IPS-NIHi7 (cell line): ENCODE measurements around the gene UTP25.

Source experiments
- DNase-seq: peaks from one replicate; pipeline ENCODE4 v3.0.0; 2012; ENCODE audit warnings: mixed read lengths; ENCODE audit errors: extremely low spot score

UTP25 gene

DNA sequence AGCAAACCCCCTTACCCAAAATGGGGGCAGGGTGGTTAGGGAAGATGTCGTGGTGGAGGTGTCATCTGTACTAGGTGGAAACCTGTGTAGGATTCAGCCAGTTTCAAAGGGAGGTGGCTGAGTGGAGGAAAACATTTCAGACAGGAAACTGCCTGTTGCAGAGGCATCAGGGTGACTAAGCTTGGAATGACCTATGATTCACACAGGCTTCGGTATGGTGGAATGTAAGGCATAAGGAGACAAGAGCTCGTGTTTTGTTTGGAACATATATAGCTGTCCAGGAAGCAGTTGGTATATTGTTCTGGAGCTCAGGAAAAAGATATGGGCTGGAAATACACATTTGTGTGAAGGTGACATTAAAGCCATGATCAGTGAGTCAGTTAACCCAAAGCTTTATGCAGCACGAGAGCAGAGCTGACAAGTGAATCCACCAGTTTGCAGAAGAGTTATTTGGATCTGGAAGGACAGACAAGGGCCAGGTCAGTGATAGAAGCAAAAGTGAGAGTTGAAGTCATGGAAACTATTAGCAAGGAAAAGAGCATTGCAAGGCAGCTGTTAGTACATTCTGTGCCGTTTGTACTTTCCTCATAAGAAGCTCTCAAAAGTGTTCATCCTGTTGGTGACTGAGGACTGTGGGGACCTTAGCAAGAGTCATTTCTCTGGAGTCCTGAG lies 12.2 kb downstream of the UTP25 start:
- no peak for DNase-seq

GRCh38 chr1:209840611-209841010 lies 12.8 kb downstream of the UTP25 start:
- no peak for DNase-seq

DNA sequence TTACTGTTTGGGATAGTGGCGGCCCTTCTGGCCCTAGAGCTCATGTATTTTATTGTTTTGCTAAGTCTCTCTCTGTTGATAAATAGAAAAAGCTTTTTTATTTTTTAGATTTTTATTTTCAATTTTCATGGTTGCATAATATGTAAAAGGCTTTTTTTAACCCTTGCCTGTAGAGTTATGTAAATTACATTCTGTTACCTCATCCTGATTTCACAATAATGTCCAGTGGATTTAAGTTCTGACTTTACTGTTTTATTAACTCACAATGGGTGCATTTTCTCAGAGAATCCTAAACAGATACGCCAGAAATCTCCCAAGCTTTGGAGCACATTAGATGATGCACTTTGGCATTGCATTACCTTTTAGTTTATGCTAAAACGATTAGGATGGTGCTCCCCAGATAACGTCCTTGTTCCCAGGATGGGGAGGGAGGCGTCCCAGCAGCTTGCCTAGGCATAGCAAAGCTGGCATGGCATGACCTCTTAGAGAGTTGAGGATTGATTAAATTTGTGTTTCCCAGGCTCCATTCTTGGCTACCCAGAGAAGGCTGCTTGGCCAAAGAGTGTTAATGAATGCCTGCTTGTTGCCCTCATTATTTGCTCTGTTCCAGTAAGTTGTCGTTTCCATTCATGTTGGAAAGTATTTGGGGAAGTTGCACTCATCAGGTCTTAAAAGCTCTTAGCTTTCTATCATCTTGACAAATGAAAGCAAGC lies 17.1 kb downstream of the UTP25 start:
- no peak for DNase-seq

DNA sequence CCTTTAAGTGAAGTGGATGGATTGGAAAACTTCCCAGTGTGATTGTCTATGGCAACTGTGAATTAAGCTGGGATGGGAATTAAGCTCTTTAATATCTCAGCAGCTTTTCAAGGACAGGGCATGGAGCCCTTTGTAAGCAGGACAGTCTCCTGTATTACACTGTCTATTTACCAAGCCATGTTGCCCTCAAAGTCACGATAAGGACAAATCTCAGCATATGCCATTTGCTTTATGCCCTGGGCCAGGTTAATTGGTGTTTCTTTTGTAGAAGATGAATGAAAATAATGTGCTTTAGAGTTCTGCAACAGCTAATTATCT lies 17.6 kb downstream of the UTP25 start:
- no peak for DNase-seq

DNA sequence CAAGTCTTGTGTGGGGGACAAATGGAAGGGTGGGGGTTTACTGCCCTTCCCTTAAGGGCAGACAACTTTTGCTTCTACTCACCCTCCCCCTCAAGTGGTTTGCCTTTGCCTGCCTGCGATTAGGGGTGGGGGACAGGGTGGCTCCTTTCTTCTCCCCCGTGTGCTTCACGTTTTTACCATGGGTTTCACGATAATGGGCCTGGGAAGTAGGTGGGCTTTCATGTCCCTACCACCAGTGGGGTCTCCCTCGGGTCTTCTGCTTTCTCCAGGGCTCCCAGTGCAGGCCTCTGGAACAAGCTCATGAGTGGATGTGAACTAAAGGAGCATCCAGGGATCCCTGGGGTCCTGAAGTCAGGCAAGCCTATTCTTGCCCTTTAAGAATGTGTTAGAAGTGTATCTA lies 21.6 kb downstream of the UTP25 start:
- no peak for DNase-seq

DNA sequence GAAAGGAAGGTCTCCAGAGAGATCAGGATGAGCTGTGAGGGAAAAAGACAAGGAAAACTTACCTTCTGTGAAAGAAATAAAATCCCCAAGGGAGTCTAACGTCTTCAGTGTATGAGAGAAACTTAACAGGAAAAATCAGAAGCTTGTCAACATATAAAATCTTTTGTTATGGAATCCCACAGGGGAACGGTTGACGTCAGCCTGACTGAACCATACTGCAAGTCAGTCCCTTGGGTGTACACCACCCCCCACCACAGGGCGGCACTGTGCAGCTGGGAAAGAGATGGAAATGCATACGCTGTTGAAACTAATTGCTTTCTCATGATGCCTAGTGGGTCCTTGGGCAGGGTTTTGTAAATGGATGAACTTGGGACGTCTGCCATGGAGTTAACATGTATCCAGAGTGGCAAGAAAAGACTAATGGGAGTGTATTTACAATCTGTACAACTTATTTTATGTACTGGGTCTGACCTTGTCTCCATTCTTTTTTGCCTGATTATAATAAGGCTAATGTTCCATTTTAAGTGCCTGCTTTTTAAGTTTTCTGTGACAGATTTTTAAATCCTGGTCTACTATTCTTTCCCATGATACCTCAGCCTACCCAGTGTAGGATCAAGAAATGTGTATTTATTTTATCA lies 22.7 kb downstream of the UTP25 start:
- peak; percentile 61 for DNase-seq

DNA sequence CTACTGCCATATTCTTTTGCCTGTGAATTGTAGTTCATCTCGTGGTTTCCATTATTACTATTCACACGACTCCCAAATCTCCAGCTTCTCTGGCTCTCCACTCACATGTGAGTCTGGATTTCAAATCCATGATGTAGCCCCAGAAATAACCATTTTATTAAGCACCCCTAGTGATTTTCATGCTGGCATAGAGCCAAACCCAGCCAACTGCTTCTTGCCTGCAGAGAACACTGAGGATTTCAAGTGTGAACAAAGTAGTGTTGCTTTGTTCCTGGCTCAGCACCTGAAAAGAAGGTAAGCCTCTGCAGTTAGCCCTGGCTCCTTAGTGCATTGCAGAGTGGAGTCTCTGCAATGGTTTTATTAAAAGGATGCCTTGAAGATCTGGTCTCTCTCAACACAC lies 25.9 kb downstream of the UTP25 start:
- no peak for DNase-seq

- DNase-seq, result no peak
These were observed 26.4 kb downstream of the UTP25 start for GRCh38 chr1:209854196-209854595.

DNA sequence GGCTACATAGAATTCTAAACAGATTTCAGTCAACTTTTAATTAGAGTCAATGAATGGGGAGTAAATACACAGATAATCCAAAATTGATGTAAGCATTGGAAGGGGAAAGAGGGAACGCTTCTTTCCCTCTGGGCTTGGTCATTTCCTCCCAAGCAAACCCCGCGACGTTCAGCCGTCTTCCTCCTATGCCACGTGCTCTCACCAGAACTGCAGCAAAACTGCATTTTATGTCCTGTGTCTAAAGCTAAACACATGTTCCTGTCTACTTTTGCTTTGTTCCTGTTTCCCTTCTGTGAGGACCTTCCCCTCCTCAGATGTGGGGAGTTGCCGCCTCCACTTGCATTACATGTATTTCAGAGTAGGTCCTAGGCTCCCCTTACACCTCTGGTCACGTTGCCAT lies 27.2 kb downstream of the UTP25 start:
- no peak for DNase-seq

DNA sequence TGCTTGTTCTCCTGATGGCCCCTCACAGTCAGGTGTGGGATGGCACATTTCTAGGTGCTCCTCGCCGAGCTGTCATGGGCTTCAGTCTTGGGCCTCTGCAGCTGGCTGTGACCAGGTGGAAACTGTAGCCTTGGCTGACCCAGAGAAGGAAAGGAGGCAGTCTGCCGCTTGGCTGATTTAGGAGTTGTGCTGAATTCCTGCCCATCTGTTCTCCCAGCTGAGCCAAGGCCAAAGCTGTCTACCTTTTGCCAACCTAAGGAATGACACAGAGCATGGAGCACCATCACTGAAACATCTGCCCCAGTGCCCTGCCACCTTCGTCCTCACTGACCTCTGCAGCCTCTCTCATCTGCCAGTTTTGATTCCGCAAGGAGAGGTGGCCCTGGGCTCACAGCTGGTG lies 27.9 kb downstream of the UTP25 start:
- DNase-seq, result no peak

GRCh38 chr1:209858561-209859103 lies 30.9 kb downstream of the UTP25 start:
- DNase-seq, result no peak

DNA sequence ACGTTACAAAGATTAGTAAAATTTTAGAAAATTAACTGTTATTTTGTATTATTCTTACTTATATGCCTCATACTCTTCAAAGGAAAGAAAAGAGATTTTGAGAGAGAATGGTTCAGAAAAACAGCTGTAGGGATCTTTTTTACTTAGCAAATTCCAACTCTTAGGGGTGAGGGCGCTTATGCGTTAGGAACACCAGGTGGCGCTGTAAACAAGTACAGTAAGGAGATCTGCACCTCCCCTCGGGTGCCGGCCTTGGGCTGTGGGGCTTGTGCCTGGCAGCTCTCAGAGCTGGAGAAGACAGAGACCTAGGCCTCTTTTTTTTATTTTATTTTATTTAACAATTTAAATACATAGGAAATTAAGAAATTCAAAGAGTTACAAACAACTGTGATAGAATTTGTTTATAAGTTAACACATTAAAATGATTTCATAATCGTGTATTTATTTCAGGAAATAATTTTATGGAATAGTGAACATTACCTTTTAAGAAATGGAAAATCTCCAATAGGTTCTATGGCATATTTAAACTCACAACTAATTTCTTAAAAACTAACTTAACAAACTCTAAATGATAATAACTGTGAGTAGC lies 32.6 kb downstream of the UTP25 start:
- peak; percentile 87 for DNase-seq

DNA sequence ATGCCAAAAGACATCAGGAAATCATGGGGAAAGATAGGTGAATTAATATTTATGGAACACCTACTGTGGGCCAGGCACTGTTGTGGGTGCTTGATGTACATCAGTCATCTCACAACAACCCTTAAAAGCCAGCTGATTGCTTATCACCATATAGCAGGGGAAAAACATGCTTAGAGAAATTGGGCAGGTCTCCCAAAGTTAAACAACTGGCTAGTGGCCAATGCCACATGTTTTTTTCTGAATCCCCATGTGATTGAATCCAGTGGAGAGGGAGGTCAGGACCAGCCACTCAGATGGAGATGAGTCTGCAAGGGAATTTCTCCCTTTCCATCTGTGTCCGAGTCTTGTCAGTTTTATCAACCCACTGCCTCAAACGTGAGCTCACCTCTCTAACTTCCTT lies 33.5 kb downstream of the UTP25 start:
- no peak for DNase-seq

DNA sequence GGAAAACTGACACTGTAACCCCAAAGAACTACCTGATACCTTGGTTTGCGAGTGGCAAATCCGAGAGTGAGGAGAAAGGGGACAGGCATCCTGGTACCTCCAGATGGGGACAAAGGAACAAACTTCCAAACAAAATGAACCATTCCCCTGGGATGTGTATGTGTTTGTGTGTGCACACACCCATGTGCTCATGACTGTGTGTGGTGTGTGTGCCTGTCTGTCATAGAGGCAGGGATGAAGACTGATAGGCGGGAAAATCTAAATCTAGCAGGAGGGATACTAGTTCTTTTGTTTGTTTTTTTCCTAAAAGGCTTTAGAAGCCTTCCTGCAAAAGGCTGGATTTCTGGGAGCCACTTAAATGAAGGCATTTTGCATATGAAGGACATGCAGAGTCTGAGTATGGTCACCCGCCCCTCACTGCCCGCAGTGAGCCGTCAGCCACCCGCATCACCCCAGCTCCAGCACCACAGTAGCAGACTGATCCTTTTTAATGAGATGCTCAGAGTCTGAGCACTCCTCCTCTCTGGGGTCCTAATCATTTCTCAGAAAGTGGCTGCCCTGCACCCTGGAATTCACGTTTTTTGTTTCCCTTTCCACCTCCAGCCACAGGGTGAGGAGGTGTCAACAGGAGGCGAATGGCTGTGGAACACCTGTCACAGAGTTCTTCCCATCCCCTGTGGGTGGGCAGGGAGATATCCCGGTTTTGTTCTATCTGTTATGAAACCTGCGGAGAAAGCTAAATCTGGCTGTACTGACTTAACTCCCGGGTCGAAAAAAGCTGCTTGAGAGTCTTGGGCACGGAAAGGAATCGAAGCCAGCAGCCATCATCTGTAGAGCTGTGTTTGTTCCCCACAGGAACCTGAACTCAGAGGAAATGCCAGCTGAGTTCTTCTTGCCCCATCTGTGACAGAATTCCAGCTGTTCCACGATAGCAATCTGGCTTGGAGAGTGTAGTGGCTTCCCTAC lies 34.9 kb downstream of the UTP25 start:
- peak; percentile 48 for DNase-seq

- no peak for DNase-seq
These were observed 36.2 kb downstream of the UTP25 start for GRCh38 chr1:209863766-209864485.

DNA sequence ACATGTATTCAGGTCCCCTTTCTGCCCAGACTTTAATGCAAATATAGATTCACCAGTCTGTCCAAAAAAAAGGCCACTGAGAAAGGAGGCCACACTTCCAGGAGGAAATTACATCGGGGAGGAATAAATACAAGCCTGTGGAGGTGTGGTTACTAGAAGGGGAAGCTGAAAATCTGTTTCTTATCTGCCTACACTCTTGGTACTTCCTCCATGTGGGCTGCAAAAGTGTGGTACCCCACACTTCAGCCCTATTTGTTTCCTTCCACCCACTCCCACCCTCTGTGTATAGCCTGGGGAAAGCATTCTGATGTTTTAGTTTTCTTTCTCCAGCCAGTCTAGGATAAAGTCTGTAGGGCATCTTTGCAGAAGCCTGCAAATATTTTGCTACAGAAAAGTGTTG lies 38.4 kb downstream of the UTP25 start:
- no peak for DNase-seq

- DNase-seq, result no peak
These were observed 41.7 kb downstream of the UTP25 start for GRCh38 chr1:209869291-209870149.

DNA sequence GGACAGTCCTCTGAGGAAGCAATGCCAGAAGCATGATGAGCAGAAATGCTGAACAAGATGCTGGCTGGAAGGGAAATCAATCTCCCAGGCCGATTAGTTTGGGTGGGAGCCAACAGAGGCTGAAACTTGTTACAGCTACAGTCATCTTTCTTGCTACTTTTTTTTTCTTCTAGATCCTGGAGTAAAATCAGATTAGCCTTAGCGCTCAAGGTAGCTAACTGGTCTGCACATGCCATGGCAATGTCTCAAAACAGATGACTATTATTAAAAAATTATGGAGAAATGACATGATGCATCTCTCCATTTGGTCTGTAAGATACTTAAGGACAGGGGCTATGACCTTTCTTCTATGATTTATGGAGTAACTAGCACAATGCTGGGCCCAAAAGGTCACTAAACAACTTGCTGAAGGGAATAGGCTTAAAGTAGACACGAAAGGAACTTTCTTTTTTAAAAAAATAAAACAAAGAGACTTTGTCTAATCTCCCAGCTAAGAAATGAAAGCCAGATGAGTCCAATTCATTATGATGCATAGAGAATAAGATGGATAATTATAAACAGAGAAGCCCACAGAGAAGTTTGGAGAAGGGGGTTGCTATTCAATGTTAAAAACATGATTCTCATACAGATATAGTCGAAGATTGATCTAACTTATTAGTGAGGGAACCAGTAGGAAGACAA lies 42.5 kb downstream of the UTP25 start:
- DNase-seq, result no peak

DNA sequence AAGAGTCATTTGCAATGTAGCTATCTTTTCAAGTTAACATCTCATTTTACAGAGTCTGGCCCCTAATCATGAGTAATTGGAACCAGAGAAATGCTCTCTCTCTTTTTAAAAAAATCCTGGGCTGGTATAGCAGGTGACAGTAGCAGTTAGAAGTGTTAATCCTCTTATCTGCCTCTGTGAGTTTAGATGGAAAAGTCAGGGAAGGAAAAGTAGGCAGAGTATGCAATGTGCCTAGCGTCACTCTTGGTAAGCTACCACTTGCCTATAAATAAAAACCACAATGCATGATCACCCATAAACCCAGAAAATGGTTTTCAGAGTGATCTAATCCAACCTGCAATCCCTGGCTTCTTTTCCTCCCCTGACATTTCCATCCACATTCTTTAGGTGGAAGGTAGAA lies 43.2 kb downstream of the UTP25 start:
- no peak for DNase-seq
